Sciatic nerve (tissue), 2 donors: ENCODE results near the gene FRAT2. TPM values are rescaled to one million over a fixed set of nuclear protein-coding genes. Genes with fewer than 3 reads are reported as not detected.
A peak's percentile ranks its signal among the peaks of the same experiment; 100 is the strongest.

Source experiments
- ATAC-seq: fragments of 200-7000 bp; cut with Tn5 transposase; one replicate; pipeline ENCODE4 v1.9.1; 2020; ENCODE audit warnings: mild to moderate bottlenecking, moderate library complexity
- DNase-seq: peaks from one replicate; pipeline ENCODE4 v3.0.0-alpha.2; 2020; ENCODE audit warnings: low spot score
- intact Hi-C: fragments of 100-400 bp; cut with DNase I; formaldehyde crosslinking; loops from one replicate; pipeline ENCODE4 v1.14.2; 2022
- total RNA-seq: library from RNA; stranded (reverse); fragmentation: NEBNext Ultra II Directional; extraction: Animal tissue kit (Norgen Biotek cat#: 25700); gene quantifications from one replicate; pipeline ENCODE4 v1.2.1, GENCODE V29; 2021
- donor health status: DM: no; HTN: no; CAD: no.
- donor health status: DM: no; HTN: no; CAD: no.

FRAT2 gene, protein sequence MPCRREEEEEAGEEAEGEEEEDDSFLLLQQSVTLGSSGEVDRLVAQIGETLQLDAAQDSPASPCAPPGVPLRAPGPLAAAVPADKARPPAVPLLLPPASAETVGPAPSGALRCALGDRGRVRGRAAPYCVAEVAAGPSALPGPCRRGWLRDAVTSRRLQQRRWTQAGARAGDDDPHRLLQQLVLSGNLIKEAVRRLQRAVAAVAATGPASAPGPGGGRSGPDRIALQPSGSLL
- 8.0 TPM for total RNA-seq

DNA sequence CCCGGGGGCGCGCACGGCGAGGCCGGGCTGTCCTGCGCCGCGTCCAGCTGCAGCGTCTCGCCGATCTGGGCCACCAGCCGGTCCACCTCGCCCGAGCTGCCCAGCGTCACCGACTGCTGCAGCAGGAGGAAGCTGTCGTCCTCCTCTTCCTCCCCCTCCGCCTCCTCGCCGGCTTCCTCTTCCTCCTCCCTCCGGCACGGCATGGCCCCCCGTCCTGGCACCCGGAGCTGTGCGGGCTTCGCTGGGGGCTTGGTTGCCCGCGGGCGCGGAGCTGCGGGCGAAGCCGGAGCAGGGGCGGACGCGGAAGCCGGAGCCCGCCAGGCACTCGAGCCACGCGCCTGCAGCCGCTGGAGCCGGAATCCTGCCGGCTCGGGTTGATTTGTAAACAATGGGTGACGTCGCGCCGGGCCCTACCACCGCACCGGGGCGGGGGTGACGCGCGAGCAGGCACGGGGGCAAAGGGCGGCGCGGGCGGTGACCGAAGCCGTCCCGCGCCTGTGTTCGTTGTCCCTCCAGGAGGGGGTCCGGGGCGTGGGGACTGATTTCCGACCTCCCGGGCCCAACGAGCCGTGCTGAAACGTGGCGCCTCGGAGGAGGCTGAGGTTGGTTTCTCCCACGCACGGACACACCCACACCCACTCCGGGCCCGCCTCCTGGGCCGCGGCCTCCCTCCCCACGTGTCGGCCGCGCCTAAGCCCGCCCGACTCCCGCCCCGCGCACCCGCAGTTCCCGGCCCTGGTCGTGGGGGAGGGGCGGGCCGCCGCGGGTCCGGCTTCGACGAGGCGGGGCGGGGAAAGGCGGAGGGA lies at the start of gene FRAT2:
FRAT2 (minus strand) TSS at position 360 of the 806 bp plus-strand sequence; CDS start at position 203, 157 bp downstream.
- intact Hi-C loops, result loop anchor here (10.0 kb wide), 1 partner anchor 50 kb away; no protein-coding TSS in a partner anchor
- ATAC-seq (peak; percentile 97), DNase-seq (peak; percentile 94)

DNA sequence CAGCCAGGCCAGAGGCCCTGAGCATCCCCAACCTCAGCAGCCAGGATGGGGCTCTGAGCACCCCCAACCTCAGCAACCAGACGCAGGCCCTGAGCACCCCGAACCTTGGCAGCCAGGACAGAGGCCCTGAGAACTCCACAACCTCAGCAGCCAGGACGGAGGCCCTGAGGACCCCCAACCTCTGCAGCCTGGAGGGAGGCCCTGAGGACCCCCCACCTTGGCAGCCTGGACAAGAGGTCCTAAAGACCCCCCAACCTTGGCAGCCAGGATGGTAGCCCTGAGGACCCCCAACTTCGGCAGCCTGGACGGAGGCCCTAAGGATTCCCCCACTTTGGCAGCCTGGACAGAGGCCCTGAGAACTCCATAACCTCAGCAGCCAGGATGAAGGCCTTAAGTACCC lies 49.6 kb upstream of the FRAT2 start:
- DNase-seq, result no peak
- intact Hi-C loops, result no loop called here
- ATAC-seq, result no peak

DNA sequence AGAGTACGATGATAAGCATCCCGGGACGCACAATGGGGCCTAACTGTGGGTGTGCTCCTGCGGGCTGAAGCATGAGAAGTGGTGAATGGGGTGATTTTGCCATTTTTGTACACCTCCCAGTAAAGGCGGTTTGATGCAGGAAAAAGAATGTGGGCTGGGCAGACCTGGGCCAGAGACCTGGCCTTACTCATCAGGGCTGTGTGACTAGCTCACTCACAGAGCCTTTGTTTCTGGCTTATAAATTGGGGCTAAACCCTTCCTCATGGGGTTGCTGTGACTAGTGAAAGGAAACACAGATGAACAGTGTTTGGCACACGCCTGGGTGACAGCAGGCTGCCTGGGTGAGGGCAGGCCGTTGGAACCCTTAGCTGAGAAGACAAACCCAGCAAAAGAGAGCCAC lies 48.6 kb upstream of the FRAT2 start:
- DNase-seq, result no peak
- intact Hi-C loops, result no loop called here
- no peak for ATAC-seq

DNA sequence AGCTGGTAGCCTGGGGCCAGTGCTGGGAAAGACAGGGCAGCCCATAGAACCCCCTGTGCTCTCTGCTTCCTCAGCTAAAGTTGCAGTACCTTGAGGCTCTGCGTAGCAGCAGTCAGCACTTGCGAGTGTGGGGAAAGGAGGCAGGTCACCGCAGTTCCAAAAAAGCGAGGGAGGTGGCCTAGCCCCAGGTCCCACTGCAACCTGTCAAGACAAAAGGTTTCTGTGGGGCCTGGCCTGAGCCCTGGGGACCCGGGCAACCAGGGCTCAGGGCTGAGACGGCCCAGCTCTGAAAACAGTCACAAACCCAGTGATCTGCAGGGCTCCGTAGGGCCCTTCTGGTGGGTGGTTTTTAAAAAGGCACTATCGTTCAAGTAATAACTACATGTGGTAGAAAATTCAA lies 47.1 kb upstream of the FRAT2 start:
- no peak for DNase-seq
- no peak for ATAC-seq
- intact Hi-C loops, result no loop called here

DNA sequence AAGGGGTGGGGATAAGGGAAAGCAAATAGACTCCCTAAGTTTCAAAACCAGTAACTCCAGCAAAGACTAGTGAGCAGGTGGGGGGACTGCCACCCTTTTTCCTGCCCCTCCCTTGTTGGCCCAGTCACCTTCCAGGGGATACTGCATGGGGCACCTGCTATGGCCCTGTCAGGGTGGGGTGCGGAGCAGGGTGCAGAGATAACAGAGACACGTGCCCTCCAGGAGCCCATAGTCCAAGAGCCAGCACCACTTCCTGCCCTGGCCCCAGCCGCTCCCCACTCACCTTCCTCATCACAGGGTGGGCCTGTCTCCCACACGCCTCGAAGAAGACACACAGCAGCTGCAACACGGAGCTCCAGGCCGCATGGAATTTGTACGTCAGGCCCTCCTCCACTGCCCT lies 46.0 kb upstream of the FRAT2 start:
- intact Hi-C loops, result no loop called here
- no peak for ATAC-seq
- DNase-seq, result no peak

DNA sequence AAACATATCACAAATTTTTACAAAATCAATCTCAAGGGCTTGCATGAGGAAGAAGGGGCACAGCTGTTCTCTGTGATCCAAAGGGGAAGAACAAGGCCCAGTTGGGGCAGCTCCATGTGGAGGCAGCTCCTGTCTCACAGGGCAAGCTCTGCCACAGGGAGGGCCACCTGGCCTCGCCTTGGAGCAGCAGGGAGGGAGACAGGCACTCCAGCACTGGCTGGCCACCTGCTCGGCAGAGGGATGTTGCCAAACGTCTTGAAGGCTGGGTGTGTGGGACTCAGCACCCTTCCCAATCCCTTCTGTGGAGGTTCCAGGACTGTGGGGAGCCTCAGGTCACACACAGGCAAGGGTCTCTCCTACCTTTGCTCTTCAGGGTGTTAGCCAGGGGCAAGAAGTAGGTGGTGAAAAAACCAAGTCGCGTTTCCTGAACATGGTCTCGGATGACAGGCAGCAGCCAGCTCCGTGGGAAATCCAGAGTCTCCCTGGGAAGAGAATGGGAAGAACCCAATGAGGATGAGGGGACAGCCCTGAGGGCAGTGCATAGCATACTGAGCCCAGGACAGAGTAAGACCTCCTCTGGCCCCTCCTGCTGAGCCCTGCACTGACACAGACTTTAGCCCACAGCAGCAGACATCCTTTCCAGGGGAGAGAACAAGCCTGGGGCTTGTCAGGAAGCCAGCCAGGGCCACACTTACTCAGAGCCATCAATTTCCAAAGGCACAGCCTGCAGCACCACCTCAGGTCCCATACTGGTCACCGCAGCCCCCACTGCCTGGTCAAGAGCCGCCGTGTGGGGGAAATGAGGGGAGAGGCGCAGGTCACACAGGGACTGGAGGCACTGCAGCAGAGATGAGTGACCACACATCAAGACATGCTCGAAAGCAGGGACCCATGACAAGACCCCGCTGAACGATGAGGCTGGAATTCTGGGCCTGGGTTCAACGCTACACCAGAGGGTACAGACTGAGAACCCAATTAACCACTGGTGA lies 44.7 kb upstream of the FRAT2 start:
- intact Hi-C loops, result no loop called here
- DNase-seq (no peak), ATAC-seq (peak; percentile 38)

DNA sequence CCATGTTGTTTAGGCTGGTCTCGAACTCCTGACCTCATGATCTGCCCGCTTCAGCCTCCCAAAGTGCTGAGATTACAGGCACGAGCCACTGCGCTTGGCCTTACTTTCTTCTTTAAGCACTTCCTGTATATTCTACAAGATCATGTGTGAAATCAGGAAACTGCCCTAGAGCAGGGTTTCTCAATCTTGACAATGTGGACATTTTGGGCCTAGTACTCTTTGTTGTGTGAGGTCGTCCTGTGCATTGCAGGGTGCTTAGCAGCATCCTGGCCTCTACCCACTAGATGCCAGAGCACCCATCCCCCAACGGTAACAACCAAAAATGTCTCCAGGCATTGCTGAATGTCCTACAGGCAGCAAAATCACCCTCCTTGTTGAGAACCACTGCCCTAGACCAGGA lies 41.9 kb upstream of the FRAT2 start:
- no peak for ATAC-seq
- DNase-seq, result no peak
- intact Hi-C loops, result no loop called here

DNA sequence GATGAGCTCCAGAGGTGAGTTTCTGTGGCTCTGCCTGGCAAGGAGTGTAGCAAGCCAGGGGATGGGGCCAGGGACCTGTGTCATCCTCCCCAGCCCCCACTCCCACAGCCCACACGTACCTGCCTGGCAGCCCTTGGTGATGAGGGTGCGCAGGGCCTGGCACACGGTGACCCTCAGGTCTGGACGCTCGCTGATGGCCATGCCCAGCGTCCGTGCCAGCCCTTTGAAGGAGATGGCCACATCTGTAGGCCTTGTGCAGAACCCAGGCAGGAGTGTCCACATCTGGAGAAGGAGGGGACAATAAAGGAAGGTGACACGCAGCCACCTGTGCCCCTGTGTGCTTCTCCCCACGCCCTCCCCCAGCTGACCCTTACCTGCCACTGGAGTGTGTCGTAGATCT lies 38.9 kb upstream of the FRAT2 start:
- intact Hi-C loops, result no loop called here
- no peak for DNase-seq
- no peak for ATAC-seq

DNA sequence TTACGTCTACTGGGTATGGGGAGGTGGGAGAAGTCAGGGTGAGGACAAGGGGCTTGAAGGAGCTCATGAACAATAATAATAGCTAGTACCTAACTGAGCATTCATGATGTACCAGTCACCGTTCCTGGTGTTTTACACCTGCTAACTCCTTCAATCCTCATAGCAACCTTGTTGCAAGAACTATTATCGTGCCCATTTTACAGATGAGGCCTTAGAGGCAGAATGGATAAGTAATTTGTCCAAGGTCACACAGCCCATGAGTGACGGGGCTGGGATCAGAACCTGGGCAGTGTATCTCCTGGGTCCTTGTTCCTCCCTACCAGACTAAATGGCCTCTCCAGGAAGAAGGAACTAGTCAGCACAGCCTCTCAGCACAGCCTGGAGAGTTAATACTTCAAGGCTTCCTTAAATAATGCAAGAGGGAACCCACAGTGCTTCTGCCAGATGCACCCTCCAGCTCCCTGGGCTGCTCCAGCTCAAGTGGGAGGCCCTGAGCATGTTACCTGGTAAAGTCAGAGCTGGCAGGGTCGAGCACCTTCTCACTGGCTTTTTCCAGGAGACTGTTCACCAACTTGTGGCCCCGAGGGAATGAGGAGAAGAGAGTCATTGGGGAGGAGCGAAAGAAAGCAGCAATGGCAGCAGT lies 37.8 kb upstream of the FRAT2 start:
- no peak for DNase-seq
- intact Hi-C loops, result no loop called here
- no peak for ATAC-seq

DNA sequence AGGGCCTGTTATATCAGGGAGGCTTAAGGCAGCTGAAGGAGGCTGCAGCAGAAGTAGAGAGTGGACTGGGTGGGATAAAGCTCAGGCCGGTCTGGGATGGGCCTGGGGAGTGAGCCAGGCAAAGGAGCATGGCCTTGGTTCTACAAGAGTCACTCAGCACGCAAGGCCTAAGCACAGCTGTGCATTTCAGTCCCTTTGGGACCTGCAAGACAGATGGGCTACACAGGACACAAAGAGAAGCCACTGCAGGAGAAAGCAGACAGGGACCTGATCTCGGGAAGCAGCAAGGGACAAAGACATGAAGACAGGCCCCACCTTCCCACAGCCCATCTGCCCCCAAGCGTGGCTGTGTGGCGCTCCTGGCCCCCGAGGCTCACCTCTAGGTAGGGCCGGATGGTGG lies 37.2 kb upstream of the FRAT2 start:
- no peak for DNase-seq
- no peak for ATAC-seq
- intact Hi-C loops, result no loop called here

DNA sequence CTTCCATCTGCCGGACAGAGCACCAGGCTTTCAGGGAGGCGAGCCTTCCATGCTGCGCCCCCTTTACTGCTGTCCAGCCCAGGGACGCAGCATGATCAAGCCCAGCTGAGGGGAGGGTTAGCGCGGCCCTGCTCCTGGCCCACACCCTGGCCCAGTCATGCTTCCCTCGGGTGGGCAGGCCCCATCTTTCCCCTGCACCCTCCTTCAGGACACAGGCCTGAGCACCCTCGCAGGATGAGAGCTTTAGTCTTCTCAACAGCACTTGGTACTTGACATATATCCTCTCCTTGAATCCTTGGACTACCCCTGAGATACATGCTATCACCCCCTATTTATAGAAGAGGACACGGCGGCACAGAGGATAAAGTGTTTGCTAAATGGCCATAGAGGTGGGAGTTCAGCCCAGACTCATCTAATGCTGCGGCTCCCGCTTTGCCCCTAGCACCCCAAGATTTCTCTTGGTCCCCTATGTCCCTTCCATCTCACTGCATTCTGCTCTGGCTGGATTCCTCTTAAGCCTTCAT lies 32.7 kb upstream of the FRAT2 start:
- ATAC-seq (no peak), DNase-seq (no peak)
- intact Hi-C loops, result no loop called here

DNA sequence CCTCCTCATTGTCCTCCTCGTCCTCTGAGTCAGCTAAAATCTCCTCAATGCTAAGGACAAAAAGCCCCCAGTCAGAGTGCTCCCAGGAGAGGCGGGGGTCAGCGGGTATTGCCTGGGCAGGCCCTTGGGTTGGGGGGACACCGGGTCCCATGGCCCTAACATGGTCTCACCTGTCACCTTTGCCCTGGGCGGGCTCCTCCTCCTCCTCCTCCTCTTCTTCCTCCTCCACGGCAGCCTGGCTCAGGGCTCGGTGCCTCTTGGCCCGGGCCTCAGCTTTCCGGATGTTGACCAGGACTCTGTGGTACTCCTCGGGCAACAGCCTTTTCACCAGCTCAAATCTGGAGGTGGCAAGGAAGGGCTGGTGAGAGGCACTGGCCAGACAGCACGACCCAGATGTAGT lies 32.0 kb upstream of the FRAT2 start:
- intact Hi-C loops, result no loop called here
- DNase-seq (no peak), ATAC-seq (no peak)

DNA sequence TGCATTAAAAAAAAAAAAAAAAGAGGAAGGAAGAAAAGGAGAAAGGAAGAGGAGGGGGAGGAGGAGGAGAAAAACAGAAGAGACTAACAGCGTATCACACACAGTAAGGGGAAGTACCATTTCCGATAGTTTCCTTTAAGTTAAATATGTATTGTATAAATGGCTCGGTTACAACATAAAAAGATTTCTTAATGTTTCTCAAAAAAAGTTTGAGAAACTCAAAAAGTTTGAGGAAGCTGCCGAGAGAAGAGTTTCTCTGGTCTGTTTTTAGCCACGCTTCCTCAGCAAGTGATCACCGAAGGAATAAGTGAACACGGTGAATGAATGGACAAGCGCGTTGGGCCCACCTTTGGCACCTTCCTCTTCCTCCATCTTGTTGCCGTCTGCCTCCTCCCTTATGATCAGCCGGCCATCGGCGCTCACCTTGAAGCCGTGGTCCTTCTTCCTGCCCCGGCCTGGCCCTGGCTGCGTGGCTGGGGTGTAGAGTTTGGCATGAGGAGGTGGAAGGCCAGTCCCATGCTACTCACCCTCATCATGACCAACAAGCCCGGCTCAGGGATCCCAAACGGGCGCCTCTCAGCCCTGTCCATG lies 31.3 kb upstream of the FRAT2 start:
- DNase-seq (no peak), ATAC-seq (peak; percentile 67)
- intact Hi-C loops, result no loop called here

DNA sequence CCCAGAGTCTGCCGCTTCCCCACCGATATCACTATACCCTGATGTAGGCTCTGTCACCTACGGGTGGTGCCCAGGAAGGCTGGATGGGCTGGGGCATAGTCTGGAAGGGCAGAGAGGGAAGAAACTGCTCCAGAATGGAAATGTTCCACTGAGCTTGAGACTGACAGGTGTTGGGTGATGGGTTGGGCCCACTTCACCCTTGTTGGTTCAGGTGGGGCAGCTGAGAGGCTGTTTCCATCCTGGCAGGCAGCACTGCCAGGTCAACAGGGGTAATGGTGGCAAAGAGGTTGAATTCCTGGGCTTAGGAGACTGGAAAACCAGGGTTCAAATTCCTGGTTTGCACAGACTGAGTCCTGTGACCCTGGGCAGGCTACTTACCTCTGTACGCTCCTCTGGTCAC lies 28.5 kb upstream of the FRAT2 start:
- intact Hi-C loops, result no loop called here
- ATAC-seq (no peak), DNase-seq (no peak)

DNA sequence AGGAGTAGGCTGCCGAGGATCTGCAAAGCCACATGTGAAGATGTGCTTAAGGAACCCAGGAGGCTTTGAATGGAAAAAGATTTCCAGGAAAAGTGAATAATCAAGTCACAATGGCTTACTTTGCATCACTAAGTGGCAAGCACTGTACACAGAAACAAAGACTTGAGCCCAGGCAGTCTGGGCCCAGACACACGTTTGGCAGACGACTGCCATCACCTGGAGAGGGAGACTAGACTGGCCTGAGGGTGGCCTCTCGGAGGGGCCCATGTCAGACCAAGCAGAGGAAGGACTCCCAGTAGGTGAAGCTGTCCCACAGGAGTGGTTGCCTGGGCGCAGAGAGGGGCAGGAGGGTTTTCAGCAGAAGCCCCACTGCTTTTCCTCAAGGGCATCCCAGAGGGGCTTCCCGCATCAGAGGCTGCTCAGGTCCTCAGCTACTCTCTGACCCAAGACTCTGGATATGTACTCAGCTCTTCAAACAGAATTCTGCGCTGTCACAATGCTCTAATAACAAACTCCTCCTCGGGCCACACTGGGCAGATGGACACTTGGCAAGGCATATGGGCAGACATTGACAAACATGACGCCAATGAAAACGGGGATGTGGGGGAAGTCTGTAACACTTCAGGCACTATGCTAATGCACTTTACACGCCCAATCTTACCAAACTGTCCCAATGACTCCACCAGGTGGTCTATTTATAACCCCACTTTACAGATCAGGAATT lies 27.9 kb upstream of the FRAT2 start:
- intact Hi-C loops, result no loop called here
- no peak for DNase-seq
- ATAC-seq, result no peak

DNA sequence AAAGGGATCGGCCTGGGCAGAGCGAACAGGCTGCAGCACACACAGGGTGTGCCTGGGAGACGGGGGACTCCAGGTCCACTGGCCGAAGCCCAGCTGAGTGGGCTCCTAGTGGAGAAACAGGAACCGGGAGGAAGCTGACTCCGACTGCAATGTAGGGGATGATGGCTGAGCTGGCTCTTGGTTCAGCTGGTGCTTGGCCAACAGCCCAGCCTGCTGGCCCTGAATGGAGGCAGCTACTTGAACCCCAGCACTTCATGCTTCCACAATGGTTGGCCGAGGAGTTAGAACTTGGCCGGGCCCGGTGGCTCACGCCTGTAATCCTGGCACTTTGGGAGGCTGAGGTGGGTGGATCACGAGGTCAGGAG lies 27.0 kb upstream of the FRAT2 start:
- no peak for DNase-seq
- intact Hi-C loops, result no loop called here
- ATAC-seq, result no peak

DNA sequence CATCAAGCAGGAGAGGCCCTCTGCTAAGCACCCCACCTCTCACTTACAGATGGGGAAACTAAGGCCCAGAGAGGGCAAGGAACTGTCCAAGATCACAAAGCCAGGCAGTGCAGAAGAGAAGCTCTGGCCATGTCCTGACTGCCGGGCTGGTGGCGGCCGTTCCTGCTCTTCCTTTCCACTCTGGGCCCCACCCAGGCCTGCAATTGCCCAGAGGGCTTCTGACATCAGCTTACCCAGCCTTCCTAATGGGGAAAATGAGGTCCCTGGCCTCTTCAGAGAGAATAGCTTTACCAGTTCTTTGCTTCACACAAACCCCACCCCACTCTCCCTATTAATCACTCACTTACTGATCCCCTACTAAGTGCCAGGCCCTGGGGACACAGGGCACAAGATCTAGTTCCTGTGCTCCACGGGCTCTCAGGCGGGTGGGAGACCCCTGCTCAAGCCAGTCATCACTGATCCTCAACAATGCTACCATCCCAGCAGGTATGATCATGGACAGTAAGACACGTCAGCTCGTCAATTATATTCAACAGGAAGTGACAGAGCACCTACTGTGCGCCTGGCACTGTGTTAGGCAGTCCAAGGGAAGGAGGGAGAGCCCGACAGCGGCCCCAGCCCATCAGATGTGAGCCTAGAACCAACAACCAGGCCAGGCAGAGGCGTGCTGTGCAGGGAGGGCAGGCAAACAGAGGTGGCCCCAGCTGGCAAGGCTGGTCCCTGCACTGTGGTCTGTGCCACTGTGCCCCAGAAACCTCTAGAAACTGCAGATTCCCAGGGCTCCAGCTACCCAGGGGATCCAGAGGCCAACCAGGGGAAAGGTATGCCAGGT lies 26.4 kb upstream of the FRAT2 start:
- no peak for ATAC-seq
- intact Hi-C loops, result no loop called here

More for the DNA sequence above, 26.4 kb upstream of the FRAT2 start:
- no peak for DNase-seq
